GM19099 (cell line): ENCODE data around the gene PLXDC1.

Experiments used
- POLR2A ChIP-seq: IDR thresholded peaks from 3 replicates; pipeline ENCODE4 v1.6.1; 2011; ENCODE audit warnings: low read depth; ENCODE audit not compliant: insufficient read length; ENCODE audit errors: extremely low read depth

PLXDC1 gene

DNA sequence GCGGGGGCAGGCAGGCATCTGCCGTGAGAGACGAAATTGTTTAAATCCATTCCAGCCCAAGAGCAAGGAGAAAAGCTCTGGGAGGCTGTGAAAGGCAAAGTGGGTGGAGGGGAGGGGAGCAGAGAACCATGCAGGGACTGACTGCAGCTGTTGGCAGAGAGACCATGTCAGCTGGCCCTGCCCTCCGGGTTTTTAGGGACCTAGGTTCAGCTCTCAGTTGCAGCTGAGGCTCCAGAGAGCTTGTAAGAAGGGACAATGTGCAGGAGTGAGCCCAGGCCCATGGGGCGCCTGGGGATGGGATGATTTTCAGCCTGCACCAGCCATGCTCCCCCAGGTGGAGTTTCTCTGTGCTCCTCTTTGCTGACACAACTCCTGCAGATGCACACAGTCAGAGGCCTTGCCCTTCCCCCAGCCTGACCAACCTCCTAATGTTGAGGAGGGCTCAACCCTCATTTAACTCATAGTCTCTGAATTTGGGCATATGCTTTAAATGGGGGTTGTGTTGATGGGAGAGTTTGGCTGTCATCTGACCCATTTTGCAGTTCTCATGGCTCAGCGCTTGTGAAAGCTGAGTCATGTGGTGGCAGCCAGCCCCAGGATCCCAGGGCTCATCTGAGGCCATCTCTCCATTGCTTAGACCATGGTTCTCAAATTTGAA is 70.9 kb downstream of the PLXDC1 start:
- TF ChIP-seq POLR2A, result no peak

DNA sequence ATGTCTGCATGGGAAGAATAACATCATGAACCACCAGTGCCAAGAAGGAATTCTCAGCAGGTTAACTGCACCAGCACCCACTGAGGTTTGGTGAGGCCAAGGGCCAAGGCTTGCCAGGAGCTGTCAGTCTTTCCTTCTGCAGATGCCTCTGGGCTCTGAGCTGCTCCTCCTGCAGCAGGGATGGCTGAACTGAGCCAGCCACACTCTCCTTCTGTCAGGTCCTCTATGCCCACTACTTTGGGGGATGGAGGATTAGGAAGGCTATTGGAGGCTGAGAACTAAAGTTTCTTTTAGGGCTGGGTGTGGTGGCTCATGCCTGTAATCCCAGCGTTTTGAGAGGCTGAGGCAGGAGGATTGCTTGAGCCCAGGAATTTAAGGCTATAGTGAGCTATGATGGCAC is 71.6 kb downstream of the PLXDC1 start:
- TF ChIP-seq POLR2A, result no peak

DNA sequence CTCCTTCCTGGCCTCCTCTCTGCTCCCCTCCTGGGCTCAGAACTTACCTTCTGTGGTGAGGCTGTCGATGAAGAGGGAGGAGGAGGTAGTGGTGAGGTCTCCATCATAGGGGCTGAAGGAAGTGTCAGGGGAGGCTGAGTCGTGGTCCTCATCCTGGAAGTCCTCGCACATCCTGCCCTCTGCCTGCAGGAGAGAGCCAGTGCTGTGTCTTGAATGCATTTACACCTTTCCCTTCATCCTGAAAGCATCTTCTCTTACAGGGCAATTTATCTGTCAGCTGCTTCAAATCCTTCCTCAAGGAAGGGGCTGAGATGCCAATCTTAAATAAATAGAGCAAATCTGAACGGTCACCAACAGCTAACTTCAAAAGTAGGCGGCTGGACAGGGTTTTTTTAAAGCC is 73.6 kb downstream of the PLXDC1 start:
- no peak for TF ChIP-seq POLR2A

DNA sequence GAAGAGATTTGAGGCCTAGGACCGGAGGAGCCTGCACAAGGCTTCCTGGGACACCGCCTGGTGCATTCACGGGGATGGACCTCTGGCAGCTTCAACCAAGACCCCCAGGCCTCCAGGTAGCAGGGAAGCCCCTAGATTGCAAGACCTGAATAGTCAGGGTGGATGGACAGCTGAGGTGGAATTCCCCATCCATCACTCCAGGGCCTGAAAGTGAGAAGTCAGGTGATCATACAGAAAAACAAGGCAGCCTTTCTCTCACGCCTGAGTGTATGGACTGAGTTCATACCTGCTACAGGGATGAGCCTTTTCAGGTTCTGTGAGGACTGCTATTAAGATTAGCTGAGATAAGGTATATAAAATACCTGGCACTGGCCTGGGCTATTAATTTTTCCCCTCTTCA is 74.2 kb downstream of the PLXDC1 start:
- no peak for TF ChIP-seq POLR2A

DNA sequence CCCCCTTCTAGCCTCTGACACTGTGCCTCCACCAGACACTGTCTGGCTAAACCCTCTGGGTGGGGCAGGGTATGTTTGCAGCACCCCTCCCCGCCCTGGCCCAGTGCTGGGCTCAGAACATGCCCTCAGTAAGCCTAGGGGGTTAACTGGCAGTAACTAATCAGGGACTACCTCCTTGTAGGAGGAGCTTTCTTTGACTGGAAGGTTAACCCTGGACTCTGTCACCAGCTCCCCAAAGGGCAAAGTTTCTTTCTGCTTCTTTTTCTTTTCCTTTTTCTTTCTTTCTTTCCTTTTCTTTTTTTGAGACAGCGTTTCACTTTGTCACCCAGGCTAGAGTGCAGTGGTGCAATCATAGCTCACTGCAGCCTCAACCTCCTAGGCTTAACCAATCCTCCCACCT is 76.8 kb downstream of the PLXDC1 start:
- TF ChIP-seq POLR2A, result no peak

DNA sequence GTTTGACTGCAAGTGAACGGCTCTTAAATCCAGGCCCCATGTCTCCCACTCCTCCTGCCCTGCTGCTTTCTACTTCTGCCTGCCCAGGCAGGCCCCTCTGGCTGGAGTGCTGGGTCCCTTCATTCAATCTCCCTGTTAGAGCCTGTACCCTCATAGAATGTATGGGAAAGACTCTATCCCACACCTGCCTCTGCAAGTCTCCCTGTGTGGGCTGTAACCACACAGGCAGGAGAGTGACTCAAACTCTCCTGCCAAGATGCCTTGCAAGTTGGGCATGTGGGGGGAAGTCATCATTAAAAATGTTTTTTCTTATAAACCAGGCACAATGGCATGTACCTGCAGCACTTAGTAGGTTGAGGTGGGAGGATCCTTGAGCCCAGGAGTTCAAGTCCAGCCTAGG is 77.5 kb downstream of the PLXDC1 start:
- TF ChIP-seq POLR2A, result no peak

DNA sequence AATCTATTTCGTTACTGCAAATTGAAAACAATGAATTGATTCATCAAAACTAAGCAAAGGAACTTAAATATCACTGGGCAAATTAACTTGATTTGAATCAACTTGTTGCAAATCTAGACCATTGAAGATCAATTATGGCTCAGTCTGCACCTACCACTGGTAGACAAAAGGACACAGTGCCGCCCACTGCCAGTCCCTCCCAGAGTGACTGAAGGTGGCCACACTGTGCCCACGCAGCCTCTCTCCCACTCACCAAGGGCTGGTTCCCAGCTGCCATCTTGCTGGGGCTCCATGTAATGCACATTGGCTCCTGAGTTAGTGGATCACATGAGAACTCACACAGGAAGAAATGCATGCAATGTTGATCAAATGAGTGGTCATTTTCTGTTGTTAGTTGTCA is 78.1 kb downstream of the PLXDC1 start:
- no peak for TF ChIP-seq POLR2A

DNA sequence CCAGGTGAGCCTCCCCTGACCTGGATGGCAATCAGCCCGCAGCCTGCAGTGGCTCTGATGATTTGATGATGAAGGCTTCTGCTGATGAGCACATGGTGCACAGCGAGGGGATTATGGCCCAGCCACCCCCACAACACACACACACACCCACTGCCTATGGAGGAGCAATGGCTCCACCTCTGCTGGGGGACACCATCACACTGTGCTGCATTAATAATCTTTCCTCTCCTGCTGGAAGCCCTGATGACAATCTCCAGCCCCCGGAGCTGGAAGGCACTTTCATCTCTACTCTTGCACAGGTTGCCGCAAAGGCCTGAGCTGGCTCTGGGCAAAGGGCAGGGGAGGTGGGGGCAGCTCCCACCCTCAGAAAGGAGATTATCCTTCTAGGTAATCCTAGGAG is 79.9 kb downstream of the PLXDC1 start:
- TF ChIP-seq POLR2A, result no peak

DNA sequence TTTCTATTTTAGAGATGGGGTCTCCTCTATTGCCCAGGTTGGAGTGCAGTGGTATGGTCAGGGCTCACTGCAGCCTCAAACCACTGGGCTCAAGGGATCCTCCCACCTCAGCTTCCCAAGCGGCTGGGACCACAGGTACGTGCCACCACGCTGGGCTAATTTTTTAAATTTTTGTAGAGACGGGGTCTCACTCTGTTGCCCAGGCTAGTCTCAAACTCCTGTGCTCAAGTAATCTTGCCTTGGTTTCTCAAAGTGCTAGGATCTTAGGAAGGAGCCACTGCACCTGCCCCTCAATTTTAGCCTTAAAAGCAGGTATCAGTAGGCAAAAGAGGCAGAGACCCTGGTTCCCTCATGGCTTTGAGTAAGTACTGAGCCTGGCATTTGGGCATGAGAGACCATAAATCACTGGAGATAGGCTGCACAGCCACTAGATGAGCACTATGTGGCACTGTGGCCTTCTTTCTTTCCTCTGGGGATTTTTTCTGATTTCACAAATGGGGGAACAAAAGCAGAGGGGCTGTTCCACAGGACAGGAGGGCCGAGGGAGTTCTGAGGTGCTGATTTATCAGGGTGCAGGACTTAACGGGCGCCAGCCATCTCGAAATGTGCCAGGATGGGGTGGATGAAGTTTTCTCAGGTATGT is 82.2 kb downstream of the PLXDC1 start:
- TF ChIP-seq POLR2A, result no peak

DNA sequence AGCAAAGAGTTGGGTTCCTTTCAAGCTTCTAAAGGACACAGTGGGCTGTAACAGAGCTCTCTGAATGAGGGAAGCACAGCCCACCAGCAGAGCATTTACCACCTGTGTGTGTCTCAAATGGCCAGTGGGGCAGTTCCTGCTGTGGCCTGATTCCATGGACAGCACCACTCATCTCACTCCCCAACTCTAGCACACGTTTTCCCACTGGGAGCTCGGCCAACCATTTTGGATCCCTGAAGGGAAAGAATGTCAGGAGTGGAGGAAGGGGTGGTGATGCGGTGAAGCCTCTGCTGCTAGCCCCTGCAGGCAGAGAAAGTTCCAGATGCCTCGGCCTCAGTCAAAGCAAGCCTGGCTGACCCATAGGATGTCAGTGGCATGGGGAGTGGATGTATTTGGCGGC is 86.6 kb downstream of the PLXDC1 start:
- TF ChIP-seq POLR2A, result no peak

DNA sequence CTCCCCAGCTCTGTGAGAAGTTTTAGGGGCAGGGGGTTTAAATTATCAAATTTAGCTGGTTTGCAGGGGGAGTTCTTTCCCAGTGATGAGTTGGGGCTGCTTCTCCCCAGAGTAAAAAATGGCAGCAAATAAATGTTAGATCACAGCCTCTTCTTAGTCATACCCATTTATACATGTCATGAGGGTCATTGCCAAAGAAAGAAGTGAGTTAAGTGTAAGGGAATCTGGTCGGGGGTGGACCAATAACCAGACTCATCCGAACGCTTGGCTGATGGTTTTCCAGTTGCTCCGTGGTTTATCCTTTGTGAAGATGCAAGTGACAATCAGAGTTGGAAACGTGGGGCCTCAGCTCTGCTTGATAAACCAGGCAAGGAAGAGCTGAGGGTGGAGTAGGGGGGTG is 87.1 kb downstream of the PLXDC1 start:
- TF ChIP-seq POLR2A, result no peak

DNA sequence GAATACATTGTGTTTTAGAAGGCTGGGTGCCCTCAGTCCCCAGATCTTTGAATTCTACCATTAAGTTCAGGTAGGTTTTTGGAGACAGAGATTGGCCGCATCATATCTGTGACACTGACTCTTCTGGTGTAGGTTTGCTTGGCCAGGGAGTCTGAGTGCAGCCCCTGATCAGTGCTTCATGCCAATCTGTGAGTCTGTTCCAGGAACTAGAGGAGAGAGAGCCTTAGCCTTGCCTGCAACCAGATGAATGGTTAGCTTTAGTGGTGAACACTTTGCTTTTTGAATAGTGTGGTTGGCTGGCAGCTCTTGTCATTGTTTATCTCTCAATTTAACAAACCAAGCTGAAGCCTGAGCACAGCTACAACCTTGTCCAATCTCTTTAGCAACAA is 87.8 kb downstream of the PLXDC1 start:
- no peak for TF ChIP-seq POLR2A

DNA sequence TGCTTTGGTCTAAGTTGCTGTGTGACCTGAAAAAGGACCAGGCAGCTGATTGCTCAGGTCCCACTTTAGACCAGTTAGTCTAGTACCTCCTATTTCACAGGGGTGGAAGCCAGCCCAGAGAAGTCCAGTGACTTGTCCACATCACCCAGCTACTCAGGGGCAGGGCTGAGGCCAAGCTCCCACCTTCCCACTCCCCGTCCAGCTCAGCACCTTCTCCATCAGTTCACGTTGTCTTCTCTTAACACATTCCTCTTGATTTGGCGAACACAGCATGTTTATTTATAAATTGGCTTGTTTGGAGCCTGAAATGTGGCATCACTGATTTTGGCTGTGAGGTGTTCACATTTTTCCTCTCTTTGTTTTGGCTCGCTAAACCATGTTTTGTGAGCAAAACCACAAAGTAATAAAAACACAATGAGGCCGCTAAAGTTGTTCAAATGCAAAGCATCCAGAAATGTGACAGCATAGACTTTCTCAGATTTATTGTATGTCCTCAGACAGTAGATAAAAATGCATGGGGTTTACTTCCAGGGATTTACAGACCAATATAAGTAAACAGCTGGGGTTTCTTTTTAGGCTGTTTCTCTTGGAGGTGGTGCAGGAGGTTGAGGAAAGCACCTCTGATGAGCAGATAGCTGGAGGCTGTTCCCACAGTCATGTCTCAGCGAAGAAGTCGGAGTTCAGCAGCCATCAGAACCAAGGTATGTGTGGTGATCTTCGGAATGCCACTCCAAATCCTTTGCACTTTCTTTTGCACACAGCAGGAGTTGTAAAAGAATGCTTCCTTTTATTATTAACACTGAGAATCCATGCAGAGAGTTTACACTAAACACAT is 88.4 kb downstream of the PLXDC1 start:
- TF ChIP-seq POLR2A, result no peak

DNA sequence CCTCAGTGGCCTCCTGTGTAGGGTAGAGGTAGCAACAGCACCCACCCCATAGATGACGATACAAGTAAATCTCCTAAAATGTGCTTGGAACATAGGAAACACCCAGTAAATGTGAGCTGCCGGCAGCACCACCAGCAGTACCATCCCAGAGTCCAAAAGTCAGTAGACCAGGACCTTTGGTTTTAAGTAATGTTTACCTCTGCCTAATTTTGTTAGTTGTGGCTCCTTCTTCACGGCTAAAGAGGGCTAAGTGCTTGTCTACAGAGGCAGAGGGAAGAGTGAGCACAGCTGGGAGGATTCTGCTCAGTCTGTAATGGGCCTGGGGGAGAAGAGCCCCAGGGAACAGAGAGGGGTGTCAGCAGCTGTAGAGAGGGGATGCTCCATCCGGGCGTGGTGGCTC is 92.9 kb downstream of the PLXDC1 start:
- TF ChIP-seq POLR2A, result no peak

DNA sequence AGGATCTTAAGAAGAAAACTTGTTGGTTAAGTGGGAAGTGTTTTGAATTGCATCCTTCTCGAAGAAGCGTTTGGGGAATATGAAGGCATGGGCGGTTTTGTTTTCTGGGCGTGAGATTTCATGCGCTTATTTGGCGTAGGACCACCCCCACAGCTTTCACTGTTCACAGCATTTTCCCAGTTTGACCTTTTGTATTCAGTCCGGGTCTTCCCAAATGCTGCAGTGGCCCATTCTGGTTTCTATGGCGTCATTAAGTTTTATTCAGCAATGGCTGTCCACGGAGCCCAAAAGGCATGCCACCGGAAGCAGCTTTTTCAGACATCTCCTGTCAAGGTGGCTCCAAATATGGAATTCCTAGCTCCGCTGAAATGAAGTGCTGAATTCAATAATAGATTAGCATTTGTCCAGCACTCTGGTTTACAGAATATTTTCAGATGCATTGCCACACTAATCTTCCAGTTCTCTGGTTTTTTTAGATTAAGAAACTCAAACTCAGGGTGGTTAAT is 93.7 kb downstream of the PLXDC1 start:
- TF ChIP-seq POLR2A, result no peak
